Measurements from ENCODE around the gene OR6Y1.

OR6Y1 gene, protein sequence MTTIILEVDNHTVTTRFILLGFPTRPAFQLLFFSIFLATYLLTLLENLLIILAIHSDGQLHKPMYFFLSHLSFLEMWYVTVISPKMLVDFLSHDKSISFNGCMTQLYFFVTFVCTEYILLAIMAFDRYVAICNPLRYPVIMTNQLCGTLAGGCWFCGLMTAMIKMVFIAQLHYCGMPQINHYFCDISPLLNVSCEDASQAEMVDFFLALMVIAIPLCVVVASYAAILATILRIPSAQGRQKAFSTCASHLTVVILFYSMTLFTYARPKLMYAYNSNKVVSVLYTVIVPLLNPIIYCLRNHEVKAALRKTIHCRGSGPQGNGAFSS

DNA sequence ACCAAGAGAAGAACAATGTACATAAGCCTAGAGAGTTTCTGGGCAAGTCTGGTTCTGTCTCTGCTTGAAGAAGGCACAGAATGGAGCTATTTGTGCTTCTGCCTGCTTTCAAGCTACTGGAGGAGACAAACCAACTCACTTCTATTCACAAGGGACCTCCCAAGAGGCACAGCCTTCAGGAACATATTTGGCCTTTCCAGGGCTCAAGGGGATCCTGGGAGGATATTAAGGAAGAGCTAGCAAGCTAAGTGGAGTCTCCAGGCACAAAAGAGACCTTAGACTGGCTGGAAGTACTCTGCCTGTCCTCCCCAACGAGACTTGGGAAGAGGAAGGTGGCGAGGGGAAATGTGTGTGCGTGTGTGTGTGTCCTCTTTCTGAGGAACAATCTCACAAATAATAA, at the start of gene OR6Y1:
Gene OR6Y1 (minus strand): TSS at position 54 of the 400 bp plus-strand sequence. CDS start 6,300 bp downstream, outside the sequence.
- no peak for TF ChIP-seq ZBTB7A (IDR thresholded peaks at IDR 0.05; ENCODE audit: low read depth)
- TF ChIP-seq, protein P1, sequence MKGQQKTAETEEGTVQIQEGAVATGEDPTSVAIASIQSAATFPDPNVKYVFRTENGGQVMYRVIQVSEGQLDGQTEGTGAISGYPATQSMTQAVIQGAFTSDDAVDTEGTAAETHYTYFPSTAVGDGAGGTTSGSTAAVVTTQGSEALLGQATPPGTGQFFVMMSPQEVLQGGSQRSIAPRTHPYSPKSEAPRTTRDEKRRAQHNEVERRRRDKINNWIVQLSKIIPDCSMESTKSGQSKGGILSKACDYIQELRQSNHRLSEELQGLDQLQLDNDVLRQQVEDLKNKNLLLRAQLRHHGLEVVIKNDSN (IDR thresholded peaks at IDR 0.05), result no peak
- no peak for TF ChIP-seq EGR1 (IDR thresholded peaks at IDR 0.05)
- no peak for TF ChIP-seq TEAD4 (IDR thresholded peaks at IDR 0.05)
- TF ChIP-seq YY1 (IDR thresholded peaks at IDR 0.05; ENCODE audit: low read depth), result no peak
- TF ChIP-seq TCF12 (IDR thresholded peaks at IDR 0.05; ENCODE audit: low read depth), result no peak
- no peak for TF ChIP-seq NFIC (IDR thresholded peaks at IDR 0.05)
- TF ChIP-seq FOXM1 (IDR thresholded peaks at IDR 0.05; ENCODE audit: borderline replicate concordance, low read depth), result no peak
- TF ChIP-seq REST (IDR thresholded peaks at IDR 0.05; ENCODE audit: low read depth), result no peak
- no peak for TF ChIP-seq CREB1 (IDR thresholded peaks at IDR 0.05; ENCODE audit: low read depth)
- no peak for TF ChIP-seq CEBPB (IDR thresholded peaks at IDR 0.05)
- TF ChIP-seq, protein P2, sequence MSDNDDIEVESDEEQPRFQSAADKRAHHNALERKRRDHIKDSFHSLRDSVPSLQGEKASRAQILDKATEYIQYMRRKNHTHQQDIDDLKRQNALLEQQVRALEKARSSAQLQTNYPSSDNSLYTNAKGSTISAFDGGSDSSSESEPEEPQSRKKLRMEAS (IDR thresholded peaks at IDR 0.05), result no peak
- TF ChIP-seq RAD21 (IDR thresholded peaks at IDR 0.05; ENCODE audit: low read depth), result no peak
- TF ChIP-seq EP300 (IDR thresholded peaks at IDR 0.05; ENCODE audit: borderline replicate concordance), result no peak

DNA sequence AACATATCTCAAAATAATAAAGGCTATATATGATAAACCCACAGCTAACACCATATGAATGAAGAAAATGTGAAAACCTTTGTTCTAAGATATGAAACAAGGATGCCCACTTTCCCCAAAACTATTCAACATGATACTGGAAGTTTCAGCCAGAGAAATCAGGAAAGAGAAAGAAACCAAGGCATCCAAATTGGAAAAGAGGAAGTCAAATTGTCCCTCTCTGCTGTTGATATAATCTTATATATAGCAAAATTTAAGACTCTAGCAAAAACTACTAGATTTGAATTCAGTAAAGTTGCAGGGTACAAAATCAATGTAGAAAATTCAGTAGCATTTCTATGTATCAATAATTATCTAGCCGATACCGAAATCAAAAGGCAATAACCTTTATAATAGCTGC, 46.5 kb upstream of the OR6Y1 start:
- no peak for TF ChIP-seq FOXM1 (IDR thresholded peaks at IDR 0.05; ENCODE audit: borderline replicate concordance, low read depth)

DNA sequence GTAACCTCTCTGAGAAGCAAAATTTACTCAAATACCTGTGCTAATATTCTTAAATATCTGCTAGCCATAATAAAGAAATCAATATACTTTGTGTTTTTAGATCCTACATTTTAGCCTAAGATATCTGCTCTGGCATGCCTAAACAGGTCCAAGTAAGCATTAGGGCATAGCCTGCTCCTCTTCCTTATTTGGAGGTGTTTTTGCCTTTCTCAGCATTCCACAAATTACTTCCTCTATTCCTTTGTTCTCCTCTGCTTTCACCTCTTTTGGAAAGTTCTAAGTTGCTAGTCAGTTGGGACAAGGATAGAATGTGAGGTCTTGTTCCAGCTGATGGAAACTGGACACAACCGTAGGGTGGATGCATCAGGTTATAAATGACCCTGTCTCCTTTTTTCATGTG, 32.7 kb upstream of the OR6Y1 start:
- TF ChIP-seq CREB1 (IDR thresholded peaks at IDR 0.05; ENCODE audit: low read depth), result no peak

- TF ChIP-seq, protein P2 (IDR thresholded peaks at IDR 0.05), result no peak
- TF ChIP-seq FOXM1 (IDR thresholded peaks at IDR 0.05; ENCODE audit: borderline replicate concordance, low read depth) (no peak), YY1 (IDR thresholded peaks at IDR 0.05; ENCODE audit: low read depth) (no peak), REST (IDR thresholded peaks at IDR 0.05; ENCODE audit: low read depth) (no peak), RAD21 (IDR thresholded peaks at IDR 0.05; ENCODE audit: low read depth) (no peak), TEAD4 (IDR thresholded peaks at IDR 0.05) (no peak)
Measured at GRCh38 chr1:158583962-158584361, 29.8 kb upstream of the OR6Y1 start.

DNA sequence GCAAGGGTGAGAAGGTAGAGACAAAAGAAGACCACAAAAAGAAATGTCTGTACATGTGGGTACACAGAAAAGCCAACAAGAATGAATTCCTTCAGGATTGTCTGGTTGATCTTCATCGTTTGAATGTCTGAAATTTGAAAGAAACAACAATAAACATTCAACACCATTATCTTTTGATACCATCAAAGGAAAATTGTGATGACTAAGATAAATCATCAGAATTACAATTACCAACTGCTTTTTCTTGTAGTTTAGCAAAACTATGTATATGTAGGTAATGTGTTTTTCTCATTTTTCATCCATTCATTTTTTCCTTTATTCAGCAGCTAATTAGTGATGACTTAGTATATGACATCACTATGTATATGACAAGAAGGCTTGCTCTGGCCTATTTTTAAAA, 25.5 kb upstream of the OR6Y1 start, which contains the start of gene OR10X1:
Gene OR10X1 (minus strand): TSS at position 167 of the 400 bp plus-strand sequence. CDS start 0 bp downstream, at position 167.
- no peak for TF ChIP-seq YY1 (IDR thresholded peaks at IDR 0.05; ENCODE audit: low read depth)
- no peak for TF ChIP-seq TCF12 (IDR thresholded peaks at IDR 0.05; ENCODE audit: low read depth)
- TF ChIP-seq EGR1 (IDR thresholded peaks at IDR 0.05), result no peak
- no peak for TF ChIP-seq TAF1 (IDR thresholded peaks at IDR 0.05; ENCODE audit: low read depth)
- TF ChIP-seq FOXM1 (IDR thresholded peaks at IDR 0.05; ENCODE audit: borderline replicate concordance, low read depth), result no peak
- TF ChIP-seq CREB1 (IDR thresholded peaks at IDR 0.05; ENCODE audit: low read depth), result no peak
- TF ChIP-seq EP300 (IDR thresholded peaks at IDR 0.05; ENCODE audit: borderline replicate concordance), result no peak
- TF ChIP-seq ZBTB7A (IDR thresholded peaks at IDR 0.05; ENCODE audit: low read depth), result no peak
- TF ChIP-seq NFIC (IDR thresholded peaks at IDR 0.05), result no peak
- TF ChIP-seq CEBPB (IDR thresholded peaks at IDR 0.05), result no peak
- TF ChIP-seq, protein P2 (IDR thresholded peaks at IDR 0.05), result no peak
- TF ChIP-seq TEAD4 (IDR thresholded peaks at IDR 0.05), result no peak
- no peak for TF ChIP-seq REST (IDR thresholded peaks at IDR 0.05; ENCODE audit: low read depth)
- TF ChIP-seq RAD21 (IDR thresholded peaks at IDR 0.05; ENCODE audit: low read depth), result no peak
- TF ChIP-seq, protein P1 (IDR thresholded peaks at IDR 0.05), result no peak
